GM21515 (cell line): ENCODE data around the gene HABP4.
A peak's percentile ranks its signal among the peaks of the same experiment; 100 is the strongest.

ENCODE experiments used
- ATAC-seq: cut with Tn5 transposase; IDR thresholded peaks from one replicate; pipeline ENCODE4 v1.9.1; 2021; ENCODE audit not compliant: unreplicated experiment

The HABP4 gene

GRCh38 chr9:96430377-96430776, 19.6 kb upstream of the HABP4 start:
- ATAC-seq: no peak

GRCh38 chr9:96435345-96435744, 14.6 kb upstream of the HABP4 start:
- no peak for ATAC-seq

GRCh38 chr9:96436063-96436455, 13.9 kb upstream of the HABP4 start:
- ATAC-seq: no peak

- no peak for ATAC-seq
These were observed 13.4 kb upstream of the HABP4 start for GRCh38 chr9:96436456-96437126.

- no peak for ATAC-seq
These were observed 12.5 kb upstream of the HABP4 start for GRCh38 chr9:96437454-96437853.

- no peak for ATAC-seq
These were observed 9.2 kb upstream of the HABP4 start for GRCh38 chr9:96440671-96441199.

- no peak for ATAC-seq
These were observed 8.0 kb upstream of the HABP4 start for GRCh38 chr9:96441798-96442445.

- no peak for ATAC-seq
These were observed 7.5 kb upstream of the HABP4 start for GRCh38 chr9:96442491-96442890.

- no peak for ATAC-seq
These were observed 2.6 kb upstream of the HABP4 start for GRCh38 chr9:96447406-96447805.

- ATAC-seq: no peak
These were observed 1.3 kb upstream of the HABP4 start for GRCh38 chr9:96448546-96449170.

GRCh38 chr9:96449523-96449844, 485 bp upstream of the HABP4 start:
- ATAC-seq: peak; percentile 25

- peak; percentile 1 for ATAC-seq
These were observed 902 bp downstream of the HABP4 start for GRCh38 chr9:96450613-96451528.

- no peak for ATAC-seq
These were observed 3.7 kb downstream of the HABP4 start for GRCh38 chr9:96453625-96454024.

GRCh38 chr9:96457266-96457665, 7.3 kb downstream of the HABP4 start:
- no peak for ATAC-seq

- no peak for ATAC-seq
These were observed 8.3 kb downstream of the HABP4 start for GRCh38 chr9:96458226-96458625.

GRCh38 chr9:96459268-96460007, 9.5 kb downstream of the HABP4 start:
- ATAC-seq: no peak

GRCh38 chr9:96460470-96460869, 10.5 kb downstream of the HABP4 start:
- ATAC-seq: no peak

GRCh38 chr9:96460882-96461281, 10.9 kb downstream of the HABP4 start:
- no peak for ATAC-seq

GRCh38 chr9:96461336-96461735, 11.4 kb downstream of the HABP4 start:
- no peak for ATAC-seq

GRCh38 chr9:96462541-96462940, 12.6 kb downstream of the HABP4 start:
- no peak for ATAC-seq

GRCh38 chr9:96464426-96464825, 14.5 kb downstream of the HABP4 start:
- no peak for ATAC-seq
